ENCODE data around the gene ADGRG3.

DNA sequence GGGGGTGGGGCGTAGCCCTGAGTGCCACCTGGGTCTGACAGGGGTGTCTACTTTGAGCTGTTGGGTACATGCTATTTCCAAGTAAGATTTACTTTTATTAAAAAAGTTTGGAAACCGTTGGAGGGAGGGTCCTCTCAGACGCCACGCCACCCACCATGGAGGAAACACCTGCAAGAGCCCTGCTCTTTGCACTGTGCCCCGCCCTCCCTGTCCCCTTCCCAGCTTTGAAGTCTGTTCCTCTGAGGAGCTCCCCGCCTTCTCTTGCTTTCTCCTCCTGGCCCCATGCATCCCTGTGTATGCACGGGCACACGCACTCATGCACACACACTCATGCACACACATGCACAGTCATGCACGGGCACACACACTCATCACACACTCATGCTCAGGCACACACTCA, 24.2 kb upstream of the ADGRG3 start:
- TF ChIP-seq RARB (CRISPR knock-in tag; IDR thresholded peaks at IDR 0.05) = no peak
- TF ChIP-seq PATZ1 (CRISPR knock-in tag; IDR thresholded peaks at IDR 0.05; ENCODE audit: borderline replicate concordance) = no peak
- TF ChIP-seq ZC3H10 (CRISPR knock-in tag; IDR thresholded peaks at IDR 0.05) = no peak
- no peak for TF ChIP-seq TCF4 (CRISPR knock-in tag; IDR thresholded peaks at IDR 0.05; ENCODE audit: borderline replicate concordance)
- no peak for TF ChIP-seq ZFP3 (CRISPR knock-in tag; IDR thresholded peaks at IDR 0.05)
